Activated CD4-positive, alpha-beta T cell treated with anti-CD3 and anti-CD28 coated beads, Interleukin-2, amount 10 ng/mL, durations not matched to agents 7 days and 5 days (primary cell): ENCODE measurements around the gene SCAF8. TPM values are rescaled to one million over a fixed set of nuclear protein-coding genes. Genes with fewer than 3 reads are reported as not detected.

Source experiments
- CTCF ChIA-PET: fragments of 350-600 bp; sonication (Branson Sonifier 250); formaldehyde crosslinking; loops from one replicate; lab custom pipeline; 2021; ENCODE audit warnings: antibody characterized with exemption; lab: Charles Lee
- POLR2A ChIA-PET: fragments of 350-600 bp; sonication (Branson Sonifier 250); formaldehyde crosslinking; loops from one replicate; lab custom pipeline; 2021; ENCODE audit warnings: antibody characterized with exemption; lab: Charles Lee
- DNase-seq: peaks from one replicate; pipeline ENCODE4 v3.0.0-alpha.2; 2020
- H3K27ac Mint-ChIP-seq: one replicate; pipeline ENCODE4 v1.8.0; 2021; ENCODE audit warnings: mild to moderate bottlenecking, moderate library complexity, mixed read lengths
- H3K27me3 Mint-ChIP-seq: one replicate; pipeline ENCODE4 v1.8.0; 2021; ENCODE audit warnings: mixed read lengths
- H3K36me3 Mint-ChIP-seq: one replicate; pipeline ENCODE4 v1.8.0; 2021; ENCODE audit warnings: low read depth, mixed read lengths
- H3K4me1 Mint-ChIP-seq: one replicate; pipeline ENCODE4 v1.8.0; 2021; ENCODE audit warnings: mixed read lengths
- H3K4me3 Mint-ChIP-seq: one replicate; pipeline ENCODE4 v1.8.0; 2021; ENCODE audit warnings: mild to moderate bottlenecking, moderate library complexity, mixed read lengths
- H3K9me3 Mint-ChIP-seq: one replicate; pipeline ENCODE4 v1.8.0; 2021; ENCODE audit warnings: mixed read lengths
- microRNA-seq: library from miRNA; unstranded; fragments of <30 nt; microRNA quantifications from one replicate; pipeline ENCODE4 v1.2.0, GENCODE V29; 2021; ENCODE audit warnings: borderline microRNAs expressed, borderline replicate concordance
- total RNA-seq, 2 experiments: library from RNA; stranded (reverse); gene quantifications; one replicate each; pipeline ENCODE4 v1.2.3, GENCODE V29; 2021

The SCAF8 gene
- total RNA-seq, 2 experiments from 2014 or later: 44.3 to 53.3 TPM

GRCh38 chr6:154865291-154865690 is 132.1 kb downstream of the SCAF8 start:
- CTCF ChIA-PET: interaction anchor here (2.9 kb wide), 1 partner anchor 190 kb away, joined by 6 read pairs; no protein-coding TSS in a partner anchor
- no peak overlapping the region for H3K4me3 Mint-ChIP-seq

DNA sequence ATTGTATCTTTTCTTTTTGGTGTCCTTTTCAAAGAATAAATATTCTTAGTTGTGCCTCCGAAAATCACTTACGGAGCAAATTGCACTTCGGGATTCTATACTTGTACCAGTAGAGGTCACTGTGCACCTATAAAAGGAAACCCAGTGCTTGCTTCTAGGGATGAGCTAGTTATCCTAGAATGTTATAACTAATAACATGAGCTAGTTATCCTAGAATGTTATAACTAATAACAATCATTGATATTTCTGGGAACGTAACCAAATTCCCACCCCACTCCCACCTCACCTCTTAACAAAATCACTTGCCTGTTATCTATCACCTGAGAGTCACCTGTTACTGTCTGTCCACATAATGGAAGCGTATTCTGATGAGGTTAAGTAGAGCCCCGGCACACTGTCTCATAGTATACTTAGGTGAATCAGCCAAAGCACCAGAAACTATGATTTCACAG is 135.0 kb downstream of the SCAF8 start:
- Mint-ChIP-seq H3K36me3 (no peaks in the 10 kb centered on the region), H3K4me3 (no peak overlapping the region), H3K4me1 (peaks cover 8% of the 10 kb centered on the region), H3K9me3 (no peaks in the 10 kb centered on the region), H3K27ac (no peak overlapping the region), H3K27me3 (no peaks in the 10 kb centered on the region)
- ChIA-PET POLR2A (no interaction called here), CTCF (interaction anchor here (0.5 to 1.5 kb wide), 2 partner anchors 131 to 192 kb away, joined by 3 read pairs; no protein-coding TSS in a partner anchor)
- peak; percentile 19 for DNase-seq

More at GRCh38 chr6:154865291-154865690, 132.1 kb downstream of the SCAF8 start:
- no peak overlapping the region for H3K27ac Mint-ChIP-seq
- peaks cover 8% of the 10 kb centered on the region for H3K4me1 Mint-ChIP-seq
- H3K27me3 Mint-ChIP-seq: no peaks in the 10 kb centered on the region
- POLR2A ChIA-PET: no interaction called here
- DNase-seq: no peak
- H3K9me3 Mint-ChIP-seq: no peaks in the 10 kb centered on the region
- H3K36me3 Mint-ChIP-seq: no peaks in the 10 kb centered on the region

- H3K4me3 Mint-ChIP-seq: no peak overlapping the region
- H3K9me3 Mint-ChIP-seq: no peaks in the 10 kb centered on the region
- POLR2A ChIA-PET: no interaction called here
Measured at GRCh38 chr6:154872542-154873114, 139.4 kb downstream of the SCAF8 start.

DNA sequence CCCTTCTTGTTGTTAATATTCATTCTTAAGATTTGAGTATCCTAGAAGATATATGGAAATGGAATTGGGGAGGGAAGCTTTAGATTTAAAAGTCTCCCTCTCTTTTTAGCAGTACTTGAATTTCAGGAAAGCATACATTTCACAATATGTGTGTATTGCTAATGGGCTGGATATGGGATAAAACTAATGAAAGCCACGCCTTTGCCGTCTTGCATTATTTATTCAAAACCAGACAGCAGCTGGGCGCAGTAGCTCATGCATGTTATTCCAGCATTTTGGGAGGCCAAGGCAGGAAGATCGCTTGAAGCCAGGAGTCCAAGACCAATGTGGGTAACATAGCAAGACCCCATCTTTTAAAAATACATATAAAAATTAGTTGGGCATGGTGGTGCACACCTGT is 140.3 kb downstream of the SCAF8 start:
- no peak for DNase-seq
- POLR2A ChIA-PET: no interaction called here
- CTCF ChIA-PET: no interaction called here

More at GRCh38 chr6:154872542-154873114, 139.4 kb downstream of the SCAF8 start:
- no peaks in the 10 kb centered on the region for H3K27me3 Mint-ChIP-seq
- no peak overlapping the region for H3K27ac Mint-ChIP-seq
- H3K36me3 Mint-ChIP-seq: no peaks in the 10 kb centered on the region
- DNase-seq: no peak
- CTCF ChIA-PET: no interaction called here
- H3K4me1 Mint-ChIP-seq: no peaks in the 10 kb centered on the region

GRCh38 chr6:154874773-154875592 is 141.8 kb downstream of the SCAF8 start:
- H3K4me3 Mint-ChIP-seq: no peak overlapping the region
- ChIA-PET CTCF (interaction anchor here (0.7 kb wide), 1 partner anchor 51 kb away, joined by 3 read pairs; no protein-coding TSS in a partner anchor), POLR2A (no interaction called here)
- no peak for DNase-seq
- no peak overlapping the region for H3K27ac Mint-ChIP-seq
- H3K9me3 Mint-ChIP-seq: no peaks in the 10 kb centered on the region
- H3K36me3 Mint-ChIP-seq: no peaks in the 10 kb centered on the region
- H3K4me1 Mint-ChIP-seq: no peaks in the 10 kb centered on the region
- no peaks in the 10 kb centered on the region for H3K27me3 Mint-ChIP-seq

More for the DNA sequence above, 140.3 kb downstream of the SCAF8 start:
- H3K36me3 Mint-ChIP-seq: no peaks in the 10 kb centered on the region
- H3K27me3 Mint-ChIP-seq: no peaks in the 10 kb centered on the region
- no peaks in the 10 kb centered on the region for H3K4me1 Mint-ChIP-seq
- no peak overlapping the region for H3K27ac Mint-ChIP-seq
- no peaks in the 10 kb centered on the region for H3K9me3 Mint-ChIP-seq
- no peak overlapping the region for H3K4me3 Mint-ChIP-seq

GRCh38 chr6:154876486-154877280 is 143.5 kb downstream of the SCAF8 start:
- Mint-ChIP-seq H3K27me3 (no peaks in the 10 kb centered on the region), H3K36me3 (no peaks in the 10 kb centered on the region), H3K9me3 (no peaks in the 10 kb centered on the region), H3K4me3 (no peak overlapping the region), H3K4me1 (no peaks in the 10 kb centered on the region), H3K27ac (no peak overlapping the region)
- ChIA-PET POLR2A (no interaction called here), CTCF (interaction anchor here (1.0 kb wide), 1 partner anchor 301 kb away, joined by 3 read pairs; no protein-coding TSS in a partner anchor)
- no peak for DNase-seq

DNA sequence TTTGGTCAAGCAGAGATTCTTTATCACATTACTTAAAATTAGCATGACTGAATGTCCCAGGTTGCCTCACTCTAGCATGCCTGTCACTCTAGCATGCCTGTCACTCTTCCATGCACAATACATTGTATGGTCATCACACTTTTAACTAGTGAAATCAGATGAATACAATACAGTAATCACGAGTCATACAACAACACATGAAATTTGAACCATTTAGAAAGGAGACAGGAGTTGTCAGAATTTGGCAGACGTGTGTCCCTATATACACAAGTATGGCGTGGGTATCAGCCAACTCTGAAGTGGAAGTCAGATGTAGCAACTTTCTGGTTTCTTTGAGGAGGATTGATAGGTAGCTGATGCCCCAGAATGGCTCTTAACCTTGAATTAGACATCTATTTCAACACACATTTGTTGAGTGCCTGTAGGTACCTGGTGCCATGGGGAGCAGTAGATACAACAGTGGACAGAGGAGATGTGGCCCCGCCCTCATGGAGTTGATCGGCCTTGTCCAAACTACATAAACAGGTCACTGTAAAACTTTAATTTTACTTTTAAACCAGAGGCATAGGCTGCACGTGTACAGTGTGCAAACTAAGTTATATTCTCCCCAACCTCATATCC is 145.8 kb downstream of the SCAF8 start:
- Mint-ChIP-seq H3K9me3 (no peaks in the 10 kb centered on the region), H3K36me3 (no peaks in the 10 kb centered on the region), H3K4me1 (no peaks in the 10 kb centered on the region), H3K27me3 (no peaks in the 10 kb centered on the region), H3K27ac (no peak overlapping the region), H3K4me3 (no peak overlapping the region)
- ChIA-PET CTCF (no interaction called here), POLR2A (no interaction called here)
- DNase-seq: no peak

DNA sequence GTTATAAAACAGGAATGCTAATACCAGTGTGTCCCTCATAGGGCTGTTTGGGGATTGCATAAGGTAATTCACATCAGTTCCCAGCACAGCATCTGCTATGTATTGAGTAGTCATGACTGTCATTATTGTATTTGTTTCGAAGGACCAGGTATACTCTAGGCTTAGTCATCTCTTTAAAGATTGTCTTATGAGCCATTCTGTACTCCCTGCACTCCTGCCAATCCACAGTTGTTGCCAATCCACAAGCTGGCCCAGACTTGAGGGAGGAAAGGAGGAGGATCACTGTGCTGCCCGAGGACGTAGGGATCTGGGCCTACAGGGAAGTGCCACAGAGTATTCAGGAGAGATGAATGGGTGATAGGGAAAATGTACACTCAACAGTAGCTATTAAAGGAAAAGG is 148.9 kb downstream of the SCAF8 start:
- H3K4me1 Mint-ChIP-seq: no peaks in the 10 kb centered on the region
- no peaks in the 10 kb centered on the region for H3K36me3 Mint-ChIP-seq
- CTCF ChIA-PET: interaction anchor here (1.2 kb wide), 1 partner anchor 12 kb away, joined by 3 read pairs; no protein-coding TSS in a partner anchor
- no peak overlapping the region for H3K4me3 Mint-ChIP-seq
- H3K27ac Mint-ChIP-seq: no peak overlapping the region
- H3K9me3 Mint-ChIP-seq: no peaks in the 10 kb centered on the region
- H3K27me3 Mint-ChIP-seq: no peaks in the 10 kb centered on the region
- no peak for DNase-seq
- POLR2A ChIA-PET: no interaction called here

Small RNA genes lying within 50 kb of the gene (microRNA-seq; reads per million reads assigned to microRNA genes)
- gene MIR1273C: not detected

Other genes with a start within 250 kb of the SCAF8 start
- not detected for gene CNKSR3, start 222.7 kb upstream of the SCAF8 start, total RNA-seq